Pancreas (tissue), 10 donors: ENCODE data around the gene EIF4ENIF1. TPM values are rescaled to one million over a fixed set of nuclear protein-coding genes. Genes with fewer than 3 reads are reported as not detected.
"Not testable (repeated sequence)": the region's sequence is repeated elsewhere in the genome, so short reads cannot be mapped to it uniquely, and the experiment has no call there.

Experiments
- ATAC-seq, 4 donors: fragments of 200-7000 bp; cut with Tn5 transposase; one replicate each; pipeline versions ENCODE4 v1.8.0 to v1.9.1; 2020; ENCODE audit warnings: mild to moderate bottlenecking in 4 of 4, moderate library complexity in 4 of 4
- DNase-seq, 6 donors: peaks; one replicate each; pipeline ENCODE4 v3.0.0-alpha.2; 2020
- FAIRE-seq: peaks from 2 replicates; lab custom pipeline; 2012; peaks lifted over from hg19 to GRCh38; lab: Jason Lieb, UNC
- H3K27ac ChIP-seq, 4 donors: fragments of 200-600 bp; sonication (generic); 1 replicate in 3 of 4; 2 replicates in 1 of 4; pipeline versions ENCODE4 v1.5.0 to v1.8.0; 2020
- H3K27me3 ChIP-seq, 4 donors: fragments of 200-600 bp; one replicate each; pipeline ENCODE4 v1.8.0; 2021
- H3K36me3 ChIP-seq, 3 donors: fragments of 200-600 bp; sonication (generic) in 1 of 3; one replicate each; pipeline versions ENCODE4 v1.5.0 to v1.8.0; 2020 to 2021
- H3K4me1 ChIP-seq, 3 donors: fragments of 200-600 bp; one replicate each; pipeline ENCODE4 v1.8.0; 2021
- H3K4me3 ChIP-seq, 4 donors: fragments of 200-600 bp; sonication (generic) in 2 of 4; one replicate each; pipeline versions ENCODE4 v1.5.0 to v1.8.0; 2020 to 2021
- H3K9me3 ChIP-seq, 4 donors: fragments of 200-600 bp; one replicate each; pipeline ENCODE4 v1.8.0; 2021
- CTCF ChIP-seq, 4 donors: fragments of 200-600 bp; sonication (generic) in 3 of 4; IDR thresholded peaks; one replicate each; pipeline versions ENCODE4 v1.5.0 to v1.8.0; 2021; ENCODE audit warnings: antibody characterized with exemption in 4 of 4
- WGBS, 2 donors: extraction: QIAGEN DNeasy Blood & Tissue Kit; methylation state at CpG; one replicate each; pipeline ENCODE4 v1.1.7; 2013; 5-methylcytosine and 5-hydroxymethylcytosine counted together
- intact Hi-C, 3 donors: fragments of 100-400 bp; cut with DNase I; formaldehyde crosslinking; loops; one replicate each; pipeline versions ENCODE4 v1.11.1 to v1.14.2; 2022
- polyA plus RNA-seq, 2 donors: library from polyadenylated mRNA; stranded (reverse); fragments of 200-250 nt; gene quantifications; one replicate each; pipeline ENCODE4 v1.2.3, GENCODE V29; 2013
- total RNA-seq, 6 donors: library from RNA; stranded (reverse); fragmentation: NEBNext Ultra II Directional in 4 of 6; extraction: Animal tissue kit (Norgen Biotek cat#: 25700) in 4 of 6; gene quantifications; one replicate each; pipeline versions ENCODE4 v1.2.1 to v1.2.4, GENCODE V29; 2021 to 2023
- donor health status: healthy with polysubstance abuse.
- donor health status: DM: no; HTN: no; CAD: no; lungs with moderate emphysema.
- donor health status: DM: no; HTN: no; CAD: no.
- donor health status: control.
- donor health status: control.
- donor health status: Bipolar disorder and iron deficiency.
- donor health status: DM: yes; HTN: yes; CAD: no.
- donor health status: DM: no; HTN: no; CAD: no.
- donor health status: DM: no; HTN: no; CAD: no.
- donor health status: DM: yes; HTN: yes; CAD: no.

EIF4ENIF1 gene
- total and polyA plus RNA-seq, 8 donors = 6.9 to 15.3 (median 9.8) TPM

GRCh38 chr22:31425331-31426050 is 64.2 kb downstream of the EIF4ENIF1 start:
- H3K36me3 ChIP-seq = peaks cover 7 to 78% (median 39%) of the 10 kb centered on the region in 3 donors
- no peak overlapping the region for H3K27ac ChIP-seq
- no peaks in the 10 kb centered on the region for H3K9me3 ChIP-seq
- FAIRE-seq (no peak), ATAC-seq (no peak), DNase-seq (no peak)
- 89 to 94% methylated on average over 9 of the region's 9 CpGs for WGBS, 2 donors
- intact Hi-C loops = no loop called here
- no peaks in the 10 kb centered on the region for H3K27me3 ChIP-seq
- H3K4me3 ChIP-seq = no peak overlapping the region
- TF ChIP-seq CTCF (IDR thresholded peaks at IDR 0.05) = no peak
- no peaks in the 10 kb centered on the region for H3K4me1 ChIP-seq

GRCh38 chr22:31402350-31402749 is 87.3 kb downstream of the EIF4ENIF1 start:
- not testable (repeated sequence) for FAIRE-seq, ATAC-seq

GRCh38 chr22:31400023-31400397 is 89.6 kb downstream of the EIF4ENIF1 start:
- TF ChIP-seq CTCF (IDR thresholded peaks at IDR 0.05) = no peak
- Histone ChIP-seq H3K4me3 (peak overlapping the region; percentile 59 to 86 (median 74)), H3K27ac (peak overlapping the region in 3 of 4 donors; percentile 71 to 87 (median 84)), H3K9me3 (no peaks in the 10 kb centered on the region), H3K36me3 (peaks cover 0 to 8% (median 6%) of the 10 kb centered on the region in 3 donors), H3K27me3 (no peaks in the 10 kb centered on the region), H3K4me1 (peaks cover 0 to 14% (median 12%) of the 10 kb centered on the region in 3 donors)
- FAIRE-seq (no peak), DNase-seq (no peak), ATAC-seq (peak; percentile 5 to 26 (median 8))
- intact Hi-C loops = no loop called here
- 0 to 1% methylated on average over 11 of the region's 11 CpGs for WGBS, 2 donors

More at GRCh38 chr22:31402350-31402749, 87.3 kb downstream of the EIF4ENIF1 start:
- H3K36me3 ChIP-seq = peaks cover 0 to 20% (median 6%) of the 10 kb centered on the region in 3 donors
- intact Hi-C loops, H3K27ac ChIP-seq, H3K9me3 ChIP-seq, H3K27me3 ChIP-seq, DNase-seq, H3K4me3 ChIP-seq: not testable (repeated sequence)
- H3K4me1 ChIP-seq = peaks cover 4 to 14% (median 12%) of the 10 kb centered on the region in 3 donors
- 79 to 86% methylated on average over 1 to 2 of the region's 2 CpGs for WGBS, 2 donors

GRCh38 chr22:31399211-31400022 is 90.2 kb downstream of the EIF4ENIF1 start, which contains the start of gene DRG1:
Gene DRG1 (plus strand): TSS chr22:31399604. CDS start chr22:31399684, 80 bp downstream.
- ATAC-seq (peak; percentile 97 to 99 (median 98)), FAIRE-seq (peak; percentile 57), DNase-seq (peak; percentile 97 to 99 (median 98))
- H3K27ac ChIP-seq = peak within 1 kb of the TSS; percentile 71 to 87 (median 82)
- no peak for TF ChIP-seq CTCF (IDR thresholded peaks at IDR 0.05)
- no peaks in the 10 kb centered on the region for H3K9me3 ChIP-seq
- intact Hi-C loops = no loop called here
- H3K4me3 ChIP-seq = peak within 1 kb of the TSS; percentile 59 to 86 (median 74)
- H3K4me1 ChIP-seq = peaks cover 0 to 14% (median 12%) of the 10 kb centered on the region in 3 donors
- peaks cover 0 to 6% (median 3%) of the 10 kb centered on the region in 3 donors for H3K36me3 ChIP-seq
- WGBS, 2 donors = 0% methylated on average over 67 to 72 of the region's 72 CpGs
- H3K27me3 ChIP-seq = no peaks in the 10 kb centered on the region

GRCh38 chr22:31398231-31398630 is 91.4 kb downstream of the EIF4ENIF1 start:
- peaks cover 0 to 6% (median 0%) of the 10 kb centered on the region in 3 donors for H3K36me3 ChIP-seq
- FAIRE-seq (no peak), DNase-seq (no peak), ATAC-seq (no peak)
- 54 to 56% methylated on average over 5 of the region's 5 CpGs for WGBS, 2 donors
- peaks cover 0 to 14% (median 12%) of the 10 kb centered on the region in 3 donors for H3K4me1 ChIP-seq
- intact Hi-C loops = no loop called here
- H3K27me3 ChIP-seq = no peaks in the 10 kb centered on the region
- peak overlapping the region in 3 of 4 donors; percentile 0 to 84 (median 79) for H3K27ac ChIP-seq
- no peak overlapping the region for H3K4me3 ChIP-seq
- TF ChIP-seq CTCF (IDR thresholded peaks at IDR 0.05) = no peak
- H3K9me3 ChIP-seq = no peaks in the 10 kb centered on the region
